Measurements from ENCODE around the gene CYP4V2. TPM values are rescaled to one million over a fixed set of nuclear protein-coding genes. Genes with fewer than 3 reads are reported as not detected.
"Not testable (repeated sequence)": the region's sequence is repeated elsewhere in the genome, so short reads cannot be mapped to it uniquely, and the experiment has no call there.

Gene CYP4V2
- total RNA-seq, 4 donors from 2014 or later: 44.0 to 83.8 (median 61.3) TPM

- DNase-seq: no peak
- 81 to 86% methylated on average over 4 of the region's 4 CpGs for WGBS, 2 donors (ENCODE audit: low coverage in 1 of 2)
- intact Hi-C loops (cut with DNase I; ENCODE audit: low total_unique reads): no loop called here
- Histone ChIP-seq H3K36me3 (no peaks in the 10 kb centered on the region), H3K27me3 (no peaks in the 10 kb centered on the region), H3K4me3 (no peak overlapping the region), H3K9me3 (no peaks in the 10 kb centered on the region), H3K27ac (no peak overlapping the region), H3K4me1 (no peaks in the 10 kb centered on the region)
- in situ Hi-C loops (cut with MboI; ENCODE audit: low pct_ligation_motif_present in 1 of 4, low pct_unique_long_range_greater_than_20kb in 1 of 4, low sequenced_read_pairs in 3 of 4): no loop called here
- TF ChIP-seq POLR2AphosphoS5 (IDR thresholded peaks at IDR 0.05) (no peak), POLR2A (IDR thresholded peaks at IDR 0.05) (no peak), CTCF (IDR thresholded peaks at IDR 0.05) (no peak), EP300 (IDR thresholded peaks at IDR 0.05; ENCODE audit: low read depth) (no peak)
These were observed 44.8 kb downstream of the CYP4V2 start for GRCh38 chr4:186236126-186236525.

- intact Hi-C loops (cut with DNase I; ENCODE audit: low total_unique reads): no loop called here
- no peak overlapping the region for H3K4me3 ChIP-seq
- no peak for DNase-seq
- WGBS, 2 donors (ENCODE audit: low coverage in 1 of 2): 86 to 88% methylated on average over 1 to 7 of the region's 7 CpGs
- in situ Hi-C loops (cut with MboI; ENCODE audit: low pct_ligation_motif_present in 1 of 4, low pct_unique_long_range_greater_than_20kb in 1 of 4, low sequenced_read_pairs in 3 of 4): no loop called here
- H3K27ac ChIP-seq: no peak overlapping the region
- no peaks in the 10 kb centered on the region for H3K27me3 ChIP-seq
- no peaks in the 10 kb centered on the region for H3K9me3 ChIP-seq
- H3K4me1 ChIP-seq: no peaks in the 10 kb centered on the region
- TF ChIP-seq EP300 (IDR thresholded peaks at IDR 0.05; ENCODE audit: low read depth) (no peak), CTCF (IDR thresholded peaks at IDR 0.05) (no peak), POLR2AphosphoS5 (IDR thresholded peaks at IDR 0.05) (no peak), POLR2A (IDR thresholded peaks at IDR 0.05) (no peak)
- no peaks in the 10 kb centered on the region for H3K36me3 ChIP-seq
These were observed 49.1 kb downstream of the CYP4V2 start for GRCh38 chr4:186240452-186240847.

GRCh38 chr4:186240848-186241491, 49.6 kb downstream of the CYP4V2 start:
- H3K36me3 ChIP-seq: no peaks in the 10 kb centered on the region
- no peak overlapping the region for H3K27ac ChIP-seq
- no peak for DNase-seq
- H3K27me3 ChIP-seq: no peaks in the 10 kb centered on the region
- no peak overlapping the region for H3K4me3 ChIP-seq
- no peaks in the 10 kb centered on the region for H3K9me3 ChIP-seq
- WGBS, 2 donors (ENCODE audit: low coverage in 1 of 2): 69% methylated on average over 7 of the region's 7 CpGs; no CpG with 5 or more reads in 1 of the 2 donors
- in situ Hi-C loops (cut with MboI; ENCODE audit: low pct_ligation_motif_present in 1 of 4, low pct_unique_long_range_greater_than_20kb in 1 of 4, low sequenced_read_pairs in 3 of 4): no loop called here
- no peak for TF ChIP-seq POLR2AphosphoS5 (IDR thresholded peaks at IDR 0.05)
- no peak for TF ChIP-seq CTCF (IDR thresholded peaks at IDR 0.05)
- no peaks in the 10 kb centered on the region for H3K4me1 ChIP-seq
- intact Hi-C loops (cut with DNase I; ENCODE audit: low total_unique reads): no loop called here

GRCh38 chr4:186241616-186242015, 50.2 kb downstream of the CYP4V2 start:
- H3K27ac ChIP-seq: no peak overlapping the region
- H3K9me3 ChIP-seq: no peaks in the 10 kb centered on the region
- no peaks in the 10 kb centered on the region for H3K27me3 ChIP-seq
- in situ Hi-C loops (cut with MboI; ENCODE audit: low pct_ligation_motif_present in 1 of 4, low pct_unique_long_range_greater_than_20kb in 1 of 4, low sequenced_read_pairs in 3 of 4) (no loop called here), intact Hi-C loops (cut with DNase I; ENCODE audit: low total_unique reads) (no loop called here)
- DNase-seq: no peak
- WGBS, 2 donors (ENCODE audit: low coverage in 1 of 2): 78 to 94% methylated on average over 2 to 4 of the region's 4 CpGs
- H3K4me1 ChIP-seq: no peaks in the 10 kb centered on the region
- H3K36me3 ChIP-seq: no peaks in the 10 kb centered on the region
- H3K4me3 ChIP-seq: no peak overlapping the region
- TF ChIP-seq POLR2AphosphoS5 (IDR thresholded peaks at IDR 0.05): no peak

GRCh38 chr4:186242031-186242430, 50.7 kb downstream of the CYP4V2 start:
- DNase-seq; H3K4me3 ChIP-seq; H3K4me1 ChIP-seq; in situ Hi-C loops (cut with MboI; ENCODE audit: low pct_ligation_motif_present in 1 of 4, low pct_unique_long_range_greater_than_20kb in 1 of 4, low sequenced_read_pairs in 3 of 4); H3K9me3 ChIP-seq; intact Hi-C loops (cut with DNase I; ENCODE audit: low total_unique reads); H3K27me3 ChIP-seq; H3K36me3 ChIP-seq; H3K27ac ChIP-seq: not testable (repeated sequence)
- 63 to 89% methylated on average over 6 to 10 of the region's 10 CpGs for WGBS, 2 donors (ENCODE audit: low coverage in 1 of 2)

Measured in transverse colon (tissue), 4 donors.